Measurements from ENCODE around the gene CHAT. TPM values are rescaled to one million over a fixed set of nuclear protein-coding genes. Genes with fewer than 3 reads are reported as not detected.

CHAT gene
- total RNA-seq, 4 donors from 2014 or later = 0.94 to 1.6 TPM; not detected in 2

DNA sequence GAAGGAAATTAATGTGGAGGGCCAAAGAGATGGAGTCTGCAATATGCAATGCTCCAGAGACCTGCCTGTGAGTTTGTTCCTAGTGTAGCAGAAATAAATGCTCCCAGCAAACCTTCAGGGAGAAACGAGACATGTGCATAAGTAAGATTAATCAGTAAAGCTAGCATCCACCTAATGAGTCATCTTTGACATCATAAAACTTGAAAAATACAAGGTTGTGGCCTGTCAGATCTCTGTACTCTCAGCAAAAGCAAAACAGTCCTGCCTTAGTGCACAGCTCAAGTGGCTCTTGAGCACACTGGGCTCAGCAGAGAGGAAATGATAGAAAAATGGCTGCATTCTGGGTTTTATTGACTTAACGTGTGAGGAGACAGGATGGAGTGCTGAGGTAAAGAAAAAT is 42.4 kb upstream of the CHAT start:
- H3K4me1 ChIP-seq = no peaks in the 10 kb centered on the region
- peaks cover 0 to 14% (median 0%) of the 10 kb centered on the region in 3 donors for H3K9me3 ChIP-seq
- TF ChIP-seq POLR2AphosphoS5 (IDR thresholded peaks at IDR 0.05) (no peak), POLR2A (IDR thresholded peaks at IDR 0.05) (no peak), EP300 (IDR thresholded peaks at IDR 0.05) (no peak)
- TF ChIP-seq, protein P1, sequence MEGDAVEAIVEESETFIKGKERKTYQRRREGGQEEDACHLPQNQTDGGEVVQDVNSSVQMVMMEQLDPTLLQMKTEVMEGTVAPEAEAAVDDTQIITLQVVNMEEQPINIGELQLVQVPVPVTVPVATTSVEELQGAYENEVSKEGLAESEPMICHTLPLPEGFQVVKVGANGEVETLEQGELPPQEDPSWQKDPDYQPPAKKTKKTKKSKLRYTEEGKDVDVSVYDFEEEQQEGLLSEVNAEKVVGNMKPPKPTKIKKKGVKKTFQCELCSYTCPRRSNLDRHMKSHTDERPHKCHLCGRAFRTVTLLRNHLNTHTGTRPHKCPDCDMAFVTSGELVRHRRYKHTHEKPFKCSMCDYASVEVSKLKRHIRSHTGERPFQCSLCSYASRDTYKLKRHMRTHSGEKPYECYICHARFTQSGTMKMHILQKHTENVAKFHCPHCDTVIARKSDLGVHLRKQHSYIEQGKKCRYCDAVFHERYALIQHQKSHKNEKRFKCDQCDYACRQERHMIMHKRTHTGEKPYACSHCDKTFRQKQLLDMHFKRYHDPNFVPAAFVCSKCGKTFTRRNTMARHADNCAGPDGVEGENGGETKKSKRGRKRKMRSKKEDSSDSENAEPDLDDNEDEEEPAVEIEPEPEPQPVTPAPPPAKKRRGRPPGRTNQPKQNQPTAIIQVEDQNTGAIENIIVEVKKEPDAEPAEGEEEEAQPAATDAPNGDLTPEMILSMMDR (IDR thresholded peaks at IDR 0.05) = no peak
- no peaks in the 10 kb centered on the region for H3K27me3 ChIP-seq
- no peaks in the 10 kb centered on the region for H3K36me3 ChIP-seq
- ATAC-seq = no peak
- no peak overlapping the region for H3K27ac ChIP-seq
- 9 to 45% methylated on average over 1 to 2 of the region's 2 CpGs for WGBS, 2 donors (ENCODE audit: low coverage in 1 of 2)
- H3K4me3 ChIP-seq = no peak overlapping the region

DNA sequence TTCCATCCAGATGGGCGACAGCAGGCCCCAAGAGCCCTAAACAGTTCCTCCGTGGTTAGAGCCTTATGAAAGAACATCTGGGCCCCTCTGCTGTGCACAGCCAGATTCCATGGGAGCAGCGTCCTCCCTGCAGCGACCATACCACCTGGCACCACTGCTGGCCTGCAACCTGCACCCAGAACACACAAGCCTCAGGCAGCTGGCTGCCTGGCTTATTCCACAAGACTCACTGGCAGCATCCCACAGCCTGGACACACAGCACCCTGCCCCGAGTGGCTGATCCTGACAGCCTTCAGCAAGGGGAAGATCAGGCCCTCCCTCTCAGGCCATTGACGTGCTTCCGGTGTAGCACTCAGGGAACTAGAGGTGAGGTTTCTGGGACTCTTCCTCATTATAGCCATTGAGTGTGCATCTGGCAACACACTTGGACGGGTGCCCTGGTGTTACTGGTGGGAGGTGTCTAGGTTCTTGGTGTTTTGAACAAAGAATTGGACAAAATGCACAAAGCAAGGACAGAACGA is 41.2 kb upstream of the CHAT start:
- no peaks in the 10 kb centered on the region for H3K4me1 ChIP-seq
- no peak overlapping the region for H3K27ac ChIP-seq
- WGBS, 2 donors (ENCODE audit: low coverage in 1 of 2) = 31 to 40% methylated on average over 2 of the region's 9 CpGs
- peaks cover 0 to 14% (median 0%) of the 10 kb centered on the region in 3 donors for H3K9me3 ChIP-seq
- no peaks in the 10 kb centered on the region for H3K27me3 ChIP-seq
- no peak for ATAC-seq
- H3K4me3 ChIP-seq = no peak overlapping the region
- H3K36me3 ChIP-seq = no peaks in the 10 kb centered on the region
- TF ChIP-seq POLR2AphosphoS5 (IDR thresholded peaks at IDR 0.05) (no peak), EP300 (IDR thresholded peaks at IDR 0.05) (no peak), POLR2A (IDR thresholded peaks at IDR 0.05) (no peak)
- TF ChIP-seq, protein P1 (IDR thresholded peaks at IDR 0.05) = no peak

DNA sequence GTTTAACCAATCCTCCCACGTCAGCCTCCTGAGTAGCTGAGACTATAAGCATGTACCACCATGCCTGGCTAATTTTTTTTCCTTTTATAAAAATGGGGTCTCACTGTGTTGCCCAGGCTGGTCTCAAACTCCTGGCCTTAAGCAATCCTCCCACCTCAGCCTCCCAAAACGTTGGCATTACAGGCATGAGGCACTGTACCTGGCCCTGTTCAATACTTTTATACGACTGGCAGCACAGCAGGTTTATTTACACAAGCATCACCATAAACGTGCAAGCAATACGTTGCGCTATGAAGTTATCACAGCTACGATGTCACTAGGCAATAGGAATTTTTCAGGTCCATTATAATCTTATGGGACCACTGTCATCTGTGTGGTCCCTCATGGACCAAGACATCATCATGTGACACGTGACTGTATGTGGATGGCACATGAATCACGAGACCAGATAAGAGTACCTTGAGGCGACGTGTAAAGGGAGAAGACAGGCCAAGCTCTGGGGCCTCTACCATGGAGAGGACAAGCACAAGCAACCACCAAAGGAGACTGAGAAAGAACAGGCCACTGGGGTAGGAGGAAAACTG is 38.3 kb upstream of the CHAT start:
- no peak overlapping the region for H3K27ac ChIP-seq

DNA sequence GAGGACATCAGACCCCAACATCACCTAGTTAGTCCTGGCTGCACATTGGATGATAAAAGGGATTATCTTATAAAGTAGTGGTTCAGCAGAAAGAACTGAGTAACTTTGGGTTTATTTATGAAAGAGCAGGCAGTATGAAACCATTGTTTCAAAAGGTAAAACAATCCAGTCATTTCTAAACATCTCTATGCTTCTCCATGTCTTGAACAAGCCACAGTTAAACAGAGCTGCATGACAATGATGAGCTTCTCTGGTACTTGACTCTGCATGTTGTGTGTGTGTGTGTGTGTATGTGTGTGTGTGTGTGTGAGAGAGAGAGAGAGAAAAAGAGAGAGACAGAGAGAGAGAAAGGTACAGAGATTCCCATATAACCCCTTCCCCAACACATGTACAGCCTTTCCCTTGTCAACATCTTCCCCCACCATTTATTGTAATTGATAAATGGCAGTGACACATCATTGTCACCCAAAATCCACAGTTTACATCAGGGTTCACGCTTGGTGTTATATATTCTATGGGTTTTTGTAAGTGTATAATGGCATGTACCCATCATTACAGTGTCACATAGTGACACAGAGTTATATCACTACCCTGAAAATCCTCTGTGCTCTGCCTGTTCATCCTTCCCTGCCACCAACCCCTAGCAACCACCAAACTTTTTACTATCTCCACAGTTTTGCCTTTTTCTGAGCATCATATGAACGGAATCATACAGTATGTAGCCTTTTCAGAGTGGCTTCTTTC is 36.5 kb upstream of the CHAT start:
- TF ChIP-seq POLR2AphosphoS5 (IDR thresholded peaks at IDR 0.05) (no peak), EP300 (IDR thresholded peaks at IDR 0.05) (no peak), POLR2A (IDR thresholded peaks at IDR 0.05) (no peak)
- TF ChIP-seq, protein P1 (IDR thresholded peaks at IDR 0.05) = no peak
- H3K27me3 ChIP-seq = no peaks in the 10 kb centered on the region
- 63 to 77% methylated on average over 2 of the region's 2 CpGs for WGBS, 2 donors (ENCODE audit: low coverage in 1 of 2)
- H3K9me3 ChIP-seq = no peaks in the 10 kb centered on the region
- H3K36me3 ChIP-seq = no peaks in the 10 kb centered on the region
- no peak for ATAC-seq
- no peak overlapping the region for H3K27ac ChIP-seq
- H3K4me1 ChIP-seq = no peaks in the 10 kb centered on the region
- H3K4me3 ChIP-seq = no peak overlapping the region

More for the DNA sequence above, 38.3 kb upstream of the CHAT start:
- H3K27me3 ChIP-seq = no peaks in the 10 kb centered on the region
- no peaks in the 10 kb centered on the region for H3K9me3 ChIP-seq
- TF ChIP-seq POLR2AphosphoS5 (IDR thresholded peaks at IDR 0.05) (no peak), POLR2A (IDR thresholded peaks at IDR 0.05) (no peak), EP300 (IDR thresholded peaks at IDR 0.05) (no peak)
- TF ChIP-seq, protein P1 (IDR thresholded peaks at IDR 0.05) = no peak
- no peak overlapping the region for H3K4me3 ChIP-seq
- WGBS, 2 donors (ENCODE audit: low coverage in 1 of 2) = 77 to 80% methylated on average over 7 to 8 of the region's 11 CpGs
- ATAC-seq = no peak
- no peaks in the 10 kb centered on the region for H3K4me1 ChIP-seq
- no peaks in the 10 kb centered on the region for H3K36me3 ChIP-seq

All from gastroesophageal sphincter (tissue), 4 donors.